Activated T-helper 1 cell treated with anti-CD3 and anti-CD28 coated beads, Interleukin-2, amount 50 U/mL, for 16 hours (primary cell): Measurements from ENCODE around the gene ENPP3.

ENCODE experiments used
- DNase-seq, 2 donors: peaks; one replicate each; pipeline ENCODE4 v3.0.0-alpha.2; 2020; ENCODE audit warnings: low read depth in 1 of 2, low spot score in 1 of 2

ENPP3 gene

GRCh38 chr6:131636880-131637792, at the start of gene ENPP3:
Gene ENPP3 (plus strand): TSS chr6:131637302. CDS start chr6:131637385, 83 bp downstream.
- DNase-seq = no peak

- DNase-seq = no peak
Observed at GRCh38 chr6:131587909-131588308, 49.2 kb upstream of the ENPP3 start.

DNA sequence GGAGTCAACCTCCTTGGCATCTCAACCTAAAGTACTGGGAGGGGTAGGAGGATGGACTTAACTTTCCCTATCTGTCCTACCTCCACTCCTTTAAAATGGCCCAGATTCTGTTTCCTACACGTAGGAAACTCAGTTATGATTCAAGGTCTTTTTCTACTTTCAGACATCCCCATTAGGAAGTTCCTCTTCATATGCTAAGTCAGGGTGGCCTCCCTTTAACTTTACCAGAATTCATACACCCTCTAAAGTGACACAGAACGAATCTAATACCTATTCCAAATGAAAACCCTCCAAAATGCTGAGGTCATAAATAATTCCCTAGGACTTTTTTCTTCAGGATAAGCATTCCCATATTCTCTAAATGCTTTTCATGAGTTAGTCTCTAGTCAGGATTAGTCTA, 48.5 kb upstream of the ENPP3 start:
- no peak for DNase-seq

DNA sequence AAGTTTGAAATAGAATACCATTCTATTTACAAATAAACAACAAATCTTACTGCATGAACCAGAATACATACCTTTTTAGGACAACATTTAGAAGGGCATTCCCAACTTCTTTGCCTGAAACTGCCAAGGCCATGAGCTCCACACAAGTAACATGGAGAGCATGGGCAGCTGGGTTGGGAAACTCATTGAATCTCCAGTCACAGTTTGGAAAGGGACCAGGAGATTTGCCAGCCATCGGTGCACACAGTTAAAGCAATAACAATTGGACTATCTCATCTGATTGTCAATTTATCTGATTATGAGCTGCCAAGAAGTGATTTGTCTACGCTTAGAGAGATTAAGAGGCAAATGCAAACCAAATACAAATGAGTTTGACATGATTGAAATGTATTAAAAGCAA, 44.2 kb upstream of the ENPP3 start:
- DNase-seq = no peak

DNA sequence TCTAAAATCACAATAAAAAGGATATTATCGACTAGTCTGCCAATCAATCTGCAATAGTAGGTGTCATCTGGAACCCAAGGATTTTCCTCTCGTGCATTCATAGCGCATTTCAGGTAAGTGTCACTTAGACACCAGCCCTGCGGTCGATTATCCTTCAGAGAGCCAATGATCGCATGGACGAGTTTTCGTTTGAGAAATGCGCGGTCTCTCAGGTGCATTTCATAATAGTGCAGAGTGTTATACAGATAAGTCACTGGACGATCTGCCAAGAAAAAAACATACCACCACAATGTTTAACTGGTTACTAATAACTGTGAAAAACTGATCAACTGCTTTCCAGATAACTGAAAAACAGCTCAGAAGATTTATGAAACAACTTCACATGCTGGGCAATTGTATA, 43.0 kb upstream of the ENPP3 start:
- no peak for DNase-seq

DNA sequence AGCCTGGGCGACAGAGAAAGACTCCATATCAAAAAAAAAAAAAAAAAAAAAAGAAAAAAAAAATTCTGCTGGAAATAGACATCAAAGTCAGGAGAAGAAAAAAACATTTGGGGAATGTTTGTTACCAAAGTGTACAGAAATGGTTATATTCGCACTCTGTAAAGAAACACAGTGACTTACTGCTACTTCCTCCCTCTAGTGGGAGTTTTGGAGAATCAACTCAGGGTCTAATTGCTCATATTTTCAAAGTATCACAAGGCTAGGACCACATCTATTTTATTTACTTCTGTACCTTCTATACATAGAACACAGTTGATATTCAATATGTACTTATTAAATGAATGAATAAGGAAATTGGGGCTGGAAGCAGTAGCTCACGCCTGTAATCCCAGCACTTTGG, 39.7 kb upstream of the ENPP3 start:
- no peak for DNase-seq

DNA sequence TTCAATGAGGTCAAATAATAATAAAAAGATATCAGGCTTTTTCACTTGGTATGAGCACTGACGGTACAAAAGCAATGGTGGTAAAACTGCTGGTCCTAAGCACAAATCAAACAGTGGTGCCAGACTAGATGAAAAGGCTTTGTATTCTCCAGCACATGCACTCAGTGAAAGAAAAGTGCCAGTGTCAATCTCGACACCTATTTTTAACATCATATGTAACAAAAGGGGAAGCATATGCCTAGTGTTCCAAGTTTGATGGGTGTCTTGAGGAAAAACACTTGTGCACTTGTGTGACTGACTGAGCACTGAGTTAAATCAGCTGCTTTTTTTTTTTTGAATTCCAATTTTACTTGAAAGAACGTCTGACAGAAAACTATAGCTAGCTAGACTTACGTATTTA, 36.4 kb upstream of the ENPP3 start:
- DNase-seq = no peak

DNA sequence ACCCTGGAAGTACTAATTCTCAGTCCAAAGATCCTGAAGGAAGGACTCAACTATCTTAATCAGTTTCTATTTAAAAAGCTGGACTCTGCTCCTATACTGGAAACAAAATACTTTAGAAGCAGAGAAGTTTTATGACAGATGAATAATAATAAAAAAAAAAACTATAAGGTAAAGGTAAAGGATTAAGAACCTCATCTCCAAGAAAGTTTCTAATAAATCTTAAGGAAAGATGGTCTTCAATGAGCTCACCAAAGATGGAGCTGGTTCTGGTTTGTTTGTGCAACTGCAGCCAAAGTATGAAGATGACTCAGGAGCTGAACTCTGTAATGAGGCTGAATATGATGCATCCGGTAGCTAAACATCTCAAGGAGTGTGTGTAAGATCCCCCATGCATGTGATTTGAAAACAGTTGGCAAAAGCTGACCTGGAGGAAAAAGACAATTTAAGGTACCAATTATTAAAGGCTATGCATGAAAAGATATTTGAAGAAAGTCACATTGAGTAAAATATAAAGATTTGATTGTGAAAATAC, 34.3 kb upstream of the ENPP3 start:
- DNase-seq = no peak

DNA sequence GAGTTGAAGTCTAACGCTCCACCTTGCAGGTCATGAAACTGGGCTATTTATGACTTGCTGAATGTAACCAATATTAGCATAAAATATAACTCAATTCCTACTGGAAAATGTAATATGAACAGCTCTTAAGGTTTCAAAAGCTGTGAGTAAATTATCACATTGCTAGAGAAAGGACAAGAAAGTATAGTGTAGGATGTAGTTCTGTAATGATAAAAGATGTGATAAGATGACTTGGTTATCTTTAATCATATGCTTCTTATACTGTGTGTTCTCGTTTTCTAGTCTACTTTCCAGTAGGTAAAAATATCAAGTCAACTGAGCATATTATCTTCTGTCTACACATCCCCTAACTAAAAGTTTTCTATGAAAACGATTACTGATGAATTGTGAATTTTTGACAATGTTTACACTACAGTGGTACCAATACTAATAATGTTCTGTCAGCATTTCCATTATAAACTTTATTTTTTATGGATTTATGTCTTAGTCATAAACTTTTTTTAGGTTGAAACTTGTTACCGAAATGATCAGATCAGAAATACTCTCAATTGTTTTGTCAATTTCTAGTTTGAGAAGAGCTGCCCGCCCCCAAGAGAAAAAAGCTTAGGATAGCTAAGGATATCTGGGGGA, 23.7 kb upstream of the ENPP3 start:
- no peak for DNase-seq

DNA sequence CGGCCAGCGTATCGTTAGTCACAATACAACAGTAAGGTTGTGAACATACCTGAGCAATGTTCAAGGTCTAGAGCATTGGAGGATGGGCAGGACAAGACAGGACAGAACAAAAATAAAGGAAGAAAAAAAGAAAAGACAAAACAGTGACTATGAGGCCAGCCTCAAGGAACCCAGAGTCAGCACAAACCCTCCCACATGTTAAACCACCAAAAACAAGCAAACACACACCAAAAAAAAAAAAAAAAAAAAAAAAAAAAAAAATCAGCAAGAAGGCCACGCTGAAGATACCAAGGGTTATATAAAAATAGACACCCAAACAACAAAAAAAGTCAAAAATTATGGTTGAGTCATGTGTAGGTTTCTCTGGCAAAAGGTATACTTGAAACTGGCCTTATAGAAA, 21.8 kb upstream of the ENPP3 start:
- DNase-seq = no peak

DNA sequence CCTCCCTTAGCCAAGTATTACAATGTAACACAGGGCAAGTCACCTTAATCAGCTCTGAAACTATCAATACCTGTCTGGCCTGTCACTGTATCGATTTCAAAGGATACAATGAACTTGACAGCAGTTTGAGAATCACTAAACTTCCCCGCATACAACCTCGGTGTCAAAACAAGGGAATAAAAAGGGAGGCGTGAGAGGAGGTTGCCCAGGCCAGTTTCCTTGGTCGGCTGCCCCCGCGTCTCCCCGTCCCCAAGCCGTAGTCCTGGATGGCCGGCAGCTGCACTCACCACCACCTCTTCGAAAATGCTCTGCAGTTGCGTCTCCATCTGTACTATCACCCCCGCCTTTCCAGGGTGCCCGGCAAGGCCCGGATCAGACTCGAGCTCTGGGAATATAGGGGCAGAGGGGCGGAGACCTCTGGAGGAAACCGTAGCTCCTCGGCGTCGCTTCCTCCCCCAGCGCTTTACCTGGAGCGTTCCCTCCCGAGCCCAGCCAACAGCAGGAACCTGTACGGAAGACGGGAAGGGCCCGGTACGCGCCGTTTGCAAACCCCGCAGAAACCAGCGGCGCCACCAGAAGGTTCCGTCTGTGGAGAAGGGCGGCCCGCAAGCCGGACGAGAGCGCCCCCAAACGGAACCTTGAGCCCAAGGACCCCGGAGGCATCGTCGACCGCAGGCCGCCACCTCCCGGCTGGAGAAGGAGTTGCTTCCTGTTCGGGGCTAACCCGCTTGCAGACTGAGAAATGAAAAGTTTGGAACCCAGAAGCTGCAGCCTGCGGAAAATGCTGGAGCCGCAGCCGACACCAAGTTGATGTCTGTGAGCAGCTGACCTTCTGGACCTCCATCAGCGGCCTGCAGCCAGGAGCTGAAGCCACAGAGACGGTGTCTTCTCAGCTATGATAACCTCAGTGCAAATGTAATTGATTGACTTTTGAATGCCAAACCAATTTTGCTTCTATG, 9.1 kb upstream of the ENPP3 start, which contains the start of gene MED23:
TSS of gene MED23 (minus strand) at position 519 of the 959 bp plus-strand sequence. CDS start at position 326, 193 bp downstream.
- DNase-seq = peak; percentile 91 to 93

DNA sequence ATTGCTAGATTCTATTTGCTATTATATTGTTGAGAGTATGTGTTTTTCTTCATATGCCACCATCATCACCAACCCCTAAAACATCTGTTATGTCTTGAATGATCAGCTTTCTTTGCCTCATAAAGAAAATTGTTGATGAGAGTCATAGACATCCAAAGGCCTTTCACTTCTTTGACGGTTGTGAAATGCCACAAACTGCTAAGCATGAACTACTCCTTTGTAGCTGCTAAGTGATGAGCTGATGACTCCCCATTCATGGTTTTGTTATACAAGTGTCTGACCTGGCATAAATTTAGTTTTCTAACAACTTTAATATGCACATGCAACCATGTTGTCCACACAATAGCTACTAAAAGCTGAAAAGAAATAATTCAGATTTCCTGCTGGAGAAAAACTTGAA, 8.4 kb upstream of the ENPP3 start:
- DNase-seq = no peak

DNA sequence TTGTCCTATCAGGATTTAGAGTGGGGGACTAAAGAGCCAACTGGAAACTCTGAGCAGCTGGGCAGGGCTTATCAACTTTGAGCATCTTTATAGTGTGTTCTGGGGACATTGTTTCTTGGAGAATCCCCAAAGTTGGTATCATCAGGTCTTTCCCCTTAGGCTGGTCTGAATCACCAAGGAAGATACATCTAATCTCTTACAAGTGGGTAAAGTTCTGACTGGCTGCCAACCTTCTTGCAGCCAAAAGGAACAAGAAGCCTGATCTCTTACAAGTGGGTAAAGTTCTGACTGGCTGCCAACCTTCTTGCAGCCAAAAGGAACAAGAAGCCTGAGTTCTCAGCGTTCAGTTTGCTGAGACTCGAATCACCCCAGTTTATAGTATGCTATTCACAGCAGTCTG, 7.5 kb upstream of the ENPP3 start:
- no peak for DNase-seq

- no peak for DNase-seq
Observed at GRCh38 chr6:131631625-131632289, 5.3 kb upstream of the ENPP3 start.

GRCh38 chr6:131635384-131636340, 1.4 kb upstream of the ENPP3 start:
- DNase-seq = no peak

DNA sequence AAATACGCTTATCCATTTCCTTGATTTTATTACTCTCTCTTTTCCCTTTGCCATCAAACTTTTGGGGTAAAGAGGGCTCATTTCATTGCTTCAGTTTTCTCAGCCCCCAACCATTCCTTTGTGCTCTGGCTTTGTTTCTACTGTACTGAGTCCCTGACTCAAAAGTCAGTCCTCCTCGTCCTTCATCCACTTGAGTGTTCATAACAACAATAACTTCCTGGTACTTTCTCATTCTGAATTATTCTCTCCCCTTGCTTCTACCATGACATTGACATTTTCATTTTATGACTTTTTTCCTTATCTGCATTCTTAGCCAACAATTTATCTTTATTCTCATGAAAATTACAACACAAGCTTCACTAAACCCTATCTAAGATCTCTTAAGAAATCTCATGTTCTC, 911 bp downstream of the ENPP3 start:
- DNase-seq = no peak

DNA sequence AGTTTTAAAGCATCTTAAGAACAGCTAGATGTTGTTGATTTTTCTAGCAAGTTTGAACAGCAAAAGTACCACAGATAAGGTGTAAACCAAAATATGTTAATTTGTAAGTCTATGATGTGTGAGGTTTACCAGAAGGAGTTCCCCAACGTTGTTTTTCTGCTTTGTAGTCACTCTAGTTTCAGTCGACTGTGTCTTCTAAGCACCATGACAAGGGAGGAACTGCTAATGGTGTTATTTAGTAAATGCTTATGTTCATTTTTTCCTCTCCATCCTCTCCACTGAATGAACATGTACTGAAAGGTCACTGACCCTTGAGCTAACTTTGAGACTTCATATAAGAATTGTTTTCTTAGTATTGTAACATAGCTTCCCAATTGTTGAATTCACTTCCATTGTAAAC, 3.0 kb downstream of the ENPP3 start:
- DNase-seq = no peak

DNA sequence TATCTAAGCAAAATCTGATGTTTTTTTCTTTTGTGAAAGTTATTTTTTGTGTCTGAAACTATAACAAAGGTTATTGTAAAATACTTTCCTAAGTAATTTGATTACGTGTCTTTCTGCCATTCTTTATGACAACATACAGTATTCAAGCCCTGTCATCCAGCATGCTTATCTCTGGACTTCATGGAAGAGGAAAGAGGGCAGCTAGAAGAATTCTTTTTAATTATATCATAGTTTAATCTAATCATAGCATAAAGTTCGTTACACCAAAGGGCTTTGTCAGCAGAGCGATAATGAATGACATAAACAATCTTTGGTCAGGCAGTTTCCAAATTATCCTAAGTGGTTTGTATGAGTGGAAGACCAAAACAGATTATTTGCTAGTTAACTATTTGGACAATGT, 3.5 kb downstream of the ENPP3 start:
- DNase-seq = no peak

DNA sequence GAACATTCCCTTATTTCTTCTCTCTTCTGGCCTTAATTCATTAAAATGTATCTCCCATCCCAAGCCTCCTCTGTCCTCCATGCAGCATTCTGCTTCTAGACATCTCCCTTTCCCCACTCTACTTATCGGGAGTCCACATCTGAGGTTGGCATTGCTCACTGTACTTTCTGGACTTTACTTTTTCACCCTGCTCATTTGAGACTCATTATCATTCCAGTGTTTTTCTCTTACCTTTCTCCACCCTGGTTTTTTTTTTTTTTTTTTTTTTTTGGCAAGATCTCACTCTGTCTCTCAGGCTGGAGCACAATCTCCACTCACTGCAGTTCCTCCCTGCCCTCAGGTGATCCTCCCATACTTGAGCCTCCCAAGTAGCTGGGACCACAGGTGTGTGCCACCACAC, 4.5 kb downstream of the ENPP3 start:
- DNase-seq = no peak
